H9 (cell line): ENCODE measurements around the gene EPB41L1. TPM values are rescaled to one million over a fixed set of nuclear protein-coding genes. Genes with fewer than 3 reads are reported as not detected.
A peak's percentile ranks its signal among the peaks of the same experiment; 100 is the strongest.

ENCODE experiments used
- DNase-seq: peaks from one replicate; pipeline ENCODE4 v3.0.0-alpha.2; 2017
- H2AFZ ChIP-seq: one replicate; pipeline ENCODE4 v1.6.1; 2013; ENCODE audit warnings: mild to moderate bottlenecking, low read length, control low read depth, moderate library complexity
- H2AK5ac ChIP-seq: 2 replicates; pipeline ENCODE4 v1.6.1; 2013; ENCODE audit warnings: low read length, control low read depth, mixed read lengths; ENCODE audit not compliant: insufficient read length
- H2BK120ac ChIP-seq: one replicate; pipeline ENCODE4 v1.6.1; 2013; ENCODE audit warnings: low read depth, mild to moderate bottlenecking, low read length, control low read depth, inconsistent platforms; ENCODE audit not compliant: poor library complexity, severe bottlenecking
- H2BK12ac ChIP-seq: 2 replicates; pipeline ENCODE4 v1.6.1; 2013; ENCODE audit warnings: low read length, control low read depth, mixed read lengths, low read depth; ENCODE audit not compliant: insufficient read length
- H2BK15ac ChIP-seq: 2 replicates; pipeline ENCODE4 v1.6.1; 2013; ENCODE audit warnings: low read depth, low read length, control low read depth
- H2BK20ac ChIP-seq: one replicate; pipeline ENCODE4 v1.6.1; 2013; ENCODE audit warnings: low read depth, mild to moderate bottlenecking, low read length, control low read depth, inconsistent platforms; ENCODE audit not compliant: poor library complexity, severe bottlenecking
- H2BK5ac ChIP-seq: 2 replicates; pipeline ENCODE4 v1.6.1; 2013; ENCODE audit warnings: low read length, control low read depth, mixed read lengths; ENCODE audit not compliant: insufficient read length
- H3K14ac ChIP-seq: 2 replicates; pipeline ENCODE4 v1.6.1; 2013; ENCODE audit warnings: low read length, control low read depth; ENCODE audit not compliant: insufficient read depth
- H3K18ac ChIP-seq: 2 replicates; pipeline ENCODE4 v1.6.1; 2013; ENCODE audit warnings: low read depth, mild to moderate bottlenecking, mixed read lengths, low read length, control low read depth; ENCODE audit not compliant: insufficient read length
- H3K23ac ChIP-seq: 2 replicates; pipeline ENCODE4 v1.6.1; 2013; ENCODE audit warnings: low read length, control low read depth, mixed read lengths, low read depth; ENCODE audit not compliant: insufficient read length
- H3K23me2 ChIP-seq: 2 replicates; pipeline ENCODE4 v1.6.1; 2013; ENCODE audit warnings: low read depth, mild to moderate bottlenecking, mixed read lengths, low read length, control low read depth; ENCODE audit not compliant: insufficient read length, poor library complexity, severe bottlenecking
- H3K27ac ChIP-seq: 2 replicates; pipeline ENCODE4 v1.5.1; 2013; ENCODE audit warnings: low read length, control low read depth, mixed read lengths, low read depth; ENCODE audit not compliant: insufficient read length
- H3K27me3 ChIP-seq: 2 replicates; pipeline ENCODE4 v1.6.1; 2013; ENCODE audit warnings: low read length, control low read depth, inconsistent platforms; ENCODE audit not compliant: insufficient read depth
- H3K4ac ChIP-seq: 2 replicates; pipeline ENCODE4 v1.6.1; 2013; ENCODE audit warnings: low read depth, mild to moderate bottlenecking, control low read depth, inconsistent platforms, low read length, moderate library complexity
- H3K4me1 ChIP-seq: 2 replicates; pipeline ENCODE4 v1.6.1; 2013; ENCODE audit warnings: low read length, control low read depth, inconsistent platforms; ENCODE audit not compliant: insufficient read depth
- H3K4me2 ChIP-seq: 2 replicates; pipeline ENCODE4 v1.6.1; 2013; ENCODE audit warnings: low read length, control low read depth, mixed read lengths; ENCODE audit not compliant: insufficient read length, insufficient read depth
- H3K56ac ChIP-seq: 2 replicates; pipeline ENCODE4 v1.6.1; 2013; ENCODE audit warnings: low read depth, mild to moderate bottlenecking, mixed read lengths, low read length, control low read depth; ENCODE audit not compliant: insufficient read length
- H3K79me1 ChIP-seq: 2 replicates; pipeline ENCODE4 v1.6.1; 2013; ENCODE audit warnings: low read depth, mild to moderate bottlenecking, moderate library complexity, low read length, control low read depth, inconsistent platforms; ENCODE audit not compliant: insufficient read depth, poor library complexity, severe bottlenecking
- H3K79me2 ChIP-seq: 2 replicates; pipeline ENCODE4 v1.6.1; 2013; ENCODE audit warnings: low read length, control low read depth, inconsistent platforms; ENCODE audit not compliant: insufficient read depth
- H3K9ac ChIP-seq: 2 replicates; pipeline ENCODE4 v1.6.1; 2013; ENCODE audit warnings: low read length, control low read depth, mixed read lengths; ENCODE audit not compliant: insufficient read length; ENCODE audit errors: extremely low read depth
- H3K9me3 ChIP-seq: one replicate; pipeline ENCODE4 v1.6.1; 2013; ENCODE audit warnings: low read depth, low read length, inconsistent platforms; ENCODE audit not compliant: control insufficient read depth
- H3T11ph ChIP-seq: one replicate; pipeline ENCODE4 v1.6.1; 2013; ENCODE audit warnings: mild to moderate bottlenecking, low read length, control low read depth, inconsistent platforms
- H4K20me1 ChIP-seq: one replicate; pipeline ENCODE4 v1.6.1; 2013; ENCODE audit not compliant: control insufficient read depth, insufficient read length, insufficient read depth
- H4K5ac ChIP-seq: 2 replicates; pipeline ENCODE4 v1.6.1; 2013; ENCODE audit warnings: low read depth, mild to moderate bottlenecking, mixed read lengths, low read length, control low read depth; ENCODE audit not compliant: insufficient read length
- H4K8ac ChIP-seq: replicated peaks from 2 replicates; pipeline ENCODE4 v1.6.1; 2013; ENCODE audit warnings: low read length, control low read depth, mixed read lengths, low read depth; ENCODE audit not compliant: insufficient read length
- H4K91ac ChIP-seq: 2 replicates; pipeline ENCODE4 v1.6.1; 2013; ENCODE audit warnings: low read depth, mild to moderate bottlenecking, moderate library complexity, mixed read lengths, low read length, control low read depth; ENCODE audit not compliant: insufficient read length
- H3K27ac Mint-ChIP-seq, 3 experiments: 2 replicates in 2 of 3; 3 replicates in 1 of 3; pipeline ENCODE4 v1.8.0; 2020 to 2021; ENCODE audit warnings: mixed read lengths in 3 of 3, mild to moderate bottlenecking in 1 of 3, moderate library complexity in 1 of 3
- H3K27me3 Mint-ChIP-seq: 2 replicates; pipeline ENCODE4 v1.8.0; 2021; ENCODE audit warnings: low read depth, mild to moderate bottlenecking, moderate library complexity, mixed read lengths
- H3K36me3 Mint-ChIP-seq, 3 experiments: 2 replicates in 2 of 3; 3 replicates in 1 of 3; pipeline ENCODE4 v1.8.0; 2020 to 2021; ENCODE audit warnings: low read depth in 3 of 3, mixed read lengths in 3 of 3; ENCODE audit not compliant: insufficient read depth in 1 of 3
- H3K4me1 Mint-ChIP-seq, 2 experiments: 2 replicates each; pipeline ENCODE4 v1.8.0; 2020; ENCODE audit warnings: mixed read lengths in 2 of 2
- H3K4me3 Mint-ChIP-seq, 2 experiments: 2 replicates in 1 of 2; 3 replicates in 1 of 2; pipeline ENCODE4 v1.8.0; 2020 to 2021; ENCODE audit warnings: mild to moderate bottlenecking in 2 of 2, mixed read lengths in 2 of 2, moderate library complexity in 1 of 2
- H3K9me3 Mint-ChIP-seq, 2 experiments: 2 replicates in 1 of 2; 3 replicates in 1 of 2; pipeline ENCODE4 v1.8.0; 2020; ENCODE audit warnings: mild to moderate bottlenecking in 2 of 2, mixed read lengths in 2 of 2, moderate library complexity in 1 of 2
- WGBS: extraction: QIAGEN DNeasy Blood & Tissue Kit; methylation state at CpG from one replicate; pipeline ENCODE4 v1.1.7; 2013; ENCODE audit warnings: missing lambda C conversion rate, low lambda C conversion rate, mixed read lengths; ENCODE audit not compliant: insufficient read length; ENCODE audit errors: extremely low coverage; 5-methylcytosine and 5-hydroxymethylcytosine counted together
- total RNA-seq: library from RNA; stranded (reverse); gene quantifications from 2 replicates; pipeline ENCODE4 v1.2.1, GENCODE V29; 2021
- TF ChIP-seq, protein P1 (sequence below): fragments of 200-600 bp; sonication (generic); conservative IDR thresholded peaks from 3 replicates; pipeline ENCODE4 v1.8.0; 2021; ENCODE audit warnings: antibody characterized with exemption, mild to moderate bottlenecking

The EPB41L1 gene
- total RNA-seq, 1 experiment from 2014 or later, result 31.1 TPM

DNA sequence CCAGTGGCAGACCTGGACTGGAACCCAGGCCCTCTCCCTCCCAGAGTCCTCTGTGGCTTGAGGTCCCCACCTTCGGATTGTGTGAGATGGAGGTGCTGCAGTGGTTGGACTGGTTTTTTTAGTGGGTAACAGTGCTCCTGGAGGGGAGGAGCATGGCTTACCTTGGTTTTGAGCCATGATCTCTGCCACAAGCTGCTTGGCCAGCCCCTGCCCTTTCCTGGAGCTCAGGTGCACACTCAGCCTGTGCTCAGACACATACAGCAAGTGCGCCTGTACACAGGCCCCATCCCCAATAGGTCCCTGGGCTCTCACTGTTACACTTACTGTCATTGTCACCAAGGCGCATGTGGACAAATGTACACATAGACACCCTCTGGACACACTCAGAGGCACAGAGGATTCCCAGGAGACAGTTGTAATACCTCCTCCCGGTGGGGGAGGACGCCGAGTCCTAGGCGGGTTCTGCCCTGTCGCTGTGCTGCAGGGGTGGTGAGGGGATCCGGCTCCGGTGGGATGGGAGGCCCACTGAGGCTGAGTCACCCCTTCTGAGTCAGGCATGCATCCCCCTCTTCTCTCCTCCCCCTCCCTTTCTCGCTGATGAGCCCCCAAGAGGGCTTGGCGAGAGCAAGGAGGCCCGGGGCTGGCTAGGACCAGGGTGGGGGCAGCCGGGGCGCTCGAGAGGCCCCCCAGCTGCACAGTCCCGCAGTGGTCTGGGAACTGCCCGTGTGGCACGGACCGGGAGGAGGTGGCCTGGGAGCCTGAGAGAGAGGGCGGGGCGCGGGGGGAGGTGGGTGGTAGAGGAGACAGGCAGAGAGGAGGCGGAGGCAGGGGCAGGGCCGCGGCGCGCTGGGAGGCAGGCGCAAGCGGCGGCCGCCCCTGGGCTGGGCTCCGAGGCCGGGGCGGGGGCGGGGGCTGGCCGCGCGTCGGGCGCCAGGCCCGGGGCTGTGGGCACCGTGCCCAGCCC, 522 bp upstream of the EPB41L1 start:
- no peak overlapping the region for H3K23ac ChIP-seq
- H3K9ac ChIP-seq, result no peak overlapping the region
- H3K14ac ChIP-seq, result no peak overlapping the region
- DNase-seq, result peak; percentile 85
- no peak overlapping the region for H2BK15ac ChIP-seq
- Mint-ChIP-seq H3K36me3 (no peaks in the 10 kb centered on the region), H3K9me3 (no peaks in the 10 kb centered on the region), H3K27ac (no peak overlapping the region), H3K4me1 (peaks cover 20 to 33% of the 10 kb centered on the region in 2 experiments), H3K4me3 (peak overlapping the region; percentile 52 to 72), H3K27me3 (peaks cover 33% of the 10 kb centered on the region)
- H3K18ac ChIP-seq, result no peak overlapping the region
- no peaks in the 10 kb centered on the region for H3K79me2 ChIP-seq
- H3K4me2 ChIP-seq, result peak overlapping the region; percentile 30
- no peak overlapping the region for H2BK5ac ChIP-seq
- no peak overlapping the region for H3K56ac ChIP-seq
- H4K20me1 ChIP-seq, result no peaks in the 10 kb centered on the region
- no peak overlapping the region for H2BK12ac ChIP-seq
- TF ChIP-seq, protein P1, sequence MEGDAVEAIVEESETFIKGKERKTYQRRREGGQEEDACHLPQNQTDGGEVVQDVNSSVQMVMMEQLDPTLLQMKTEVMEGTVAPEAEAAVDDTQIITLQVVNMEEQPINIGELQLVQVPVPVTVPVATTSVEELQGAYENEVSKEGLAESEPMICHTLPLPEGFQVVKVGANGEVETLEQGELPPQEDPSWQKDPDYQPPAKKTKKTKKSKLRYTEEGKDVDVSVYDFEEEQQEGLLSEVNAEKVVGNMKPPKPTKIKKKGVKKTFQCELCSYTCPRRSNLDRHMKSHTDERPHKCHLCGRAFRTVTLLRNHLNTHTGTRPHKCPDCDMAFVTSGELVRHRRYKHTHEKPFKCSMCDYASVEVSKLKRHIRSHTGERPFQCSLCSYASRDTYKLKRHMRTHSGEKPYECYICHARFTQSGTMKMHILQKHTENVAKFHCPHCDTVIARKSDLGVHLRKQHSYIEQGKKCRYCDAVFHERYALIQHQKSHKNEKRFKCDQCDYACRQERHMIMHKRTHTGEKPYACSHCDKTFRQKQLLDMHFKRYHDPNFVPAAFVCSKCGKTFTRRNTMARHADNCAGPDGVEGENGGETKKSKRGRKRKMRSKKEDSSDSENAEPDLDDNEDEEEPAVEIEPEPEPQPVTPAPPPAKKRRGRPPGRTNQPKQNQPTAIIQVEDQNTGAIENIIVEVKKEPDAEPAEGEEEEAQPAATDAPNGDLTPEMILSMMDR, result no peak
- H2AK5ac ChIP-seq, result no peak overlapping the region
- H4K8ac ChIP-seq, result no peak overlapping the region
- no peak overlapping the region for H3T11ph ChIP-seq
- H3K4me1 ChIP-seq, result no peaks in the 10 kb centered on the region; the same call in 1 of the 2 replicates
- no peak overlapping the region for H3K27ac ChIP-seq
- no peaks in the 10 kb centered on the region; the same call in 1 of the 2 replicates for H3K27me3 ChIP-seq
- no CpG with 5 or more reads among the region's 43 CpGs for WGBS
- H2AFZ ChIP-seq, result no peak overlapping the region
- no peak overlapping the region for H4K5ac ChIP-seq
- no peaks in the 10 kb centered on the region for H3K9me3 ChIP-seq
- no peaks in the 10 kb centered on the region for H3K79me1 ChIP-seq
- H2BK120ac ChIP-seq, result no peak overlapping the region
- no peak overlapping the region for H4K91ac ChIP-seq
- H3K23me2 ChIP-seq, result peaks cover 10% of the 10 kb centered on the region
- no peak overlapping the region for H2BK20ac ChIP-seq
- no peak overlapping the region for H3K4ac ChIP-seq
